HEK293 (cell line): Measurements from ENCODE around the gene MIA3.

Source experiments
- FEZF1 ChIP-seq: fragments of 450-650 bp; formaldehyde crosslinking; IDR thresholded peaks from 2 replicates; pipeline ENCODE4 v1.5.1; 2016; ENCODE audit warnings: missing biosample characterization, missing genetic modification characterization
- PATZ1 ChIP-seq: fragments of 450-650 bp; formaldehyde crosslinking; IDR thresholded peaks from 2 replicates; pipeline ENCODE4 v1.5.1; 2016; ENCODE audit warnings: missing biosample characterization, missing genetic modification characterization
- TCF7L2 ChIP-seq: IDR thresholded peaks from 2 replicates; pipeline ENCODE4 v1.6.1; 2011; ENCODE audit warnings: low read depth, mild to moderate bottlenecking, inconsistent platforms, low read length, moderate library complexity, borderline replicate concordance
- ZBTB1 ChIP-seq: fragments of 450-650 bp; formaldehyde crosslinking; IDR thresholded peaks from 2 replicates; pipeline ENCODE4 v1.5.1; 2016; ENCODE audit warnings: missing biosample characterization, missing genetic modification characterization
- ZFP69B ChIP-seq: fragments of 450-650 bp; formaldehyde crosslinking; IDR thresholded peaks from 2 replicates; pipeline ENCODE4 v1.5.1; 2016; ENCODE audit warnings: missing biosample characterization, missing genetic modification characterization
- ZIC2 ChIP-seq: fragments of 450-650 bp; formaldehyde crosslinking; IDR thresholded peaks from 2 replicates; pipeline ENCODE4 v1.5.1; 2016; ENCODE audit warnings: missing biosample characterization, missing genetic modification characterization
- ZNF169 ChIP-seq: fragments of 450-650 bp; formaldehyde crosslinking; IDR thresholded peaks from 2 replicates; pipeline ENCODE4 v1.5.1; 2016; ENCODE audit warnings: missing biosample characterization, missing genetic modification characterization
- ZNF248 ChIP-seq: fragments of 450-650 bp; formaldehyde crosslinking; IDR thresholded peaks from 2 replicates; pipeline ENCODE4 v1.5.1; 2017; ENCODE audit warnings: missing biosample characterization, missing genetic modification characterization
- ZNF266 ChIP-seq: fragments of 450-650 bp; formaldehyde crosslinking; IDR thresholded peaks from 2 replicates; pipeline ENCODE4 v1.5.1; 2016; ENCODE audit warnings: missing biosample characterization, missing genetic modification characterization, low read depth
- ZNF280C ChIP-seq: fragments of 450-650 bp; formaldehyde crosslinking; IDR thresholded peaks from 2 replicates; pipeline ENCODE4 v1.5.1; 2016; ENCODE audit warnings: missing biosample characterization, missing genetic modification characterization
- ZNF302 ChIP-seq: fragments of 450-650 bp; formaldehyde crosslinking; IDR thresholded peaks from 2 replicates; pipeline ENCODE4 v1.5.1; 2016; ENCODE audit warnings: missing biosample characterization, missing genetic modification characterization, low read depth
- ZNF433 ChIP-seq: fragments of 450-650 bp; formaldehyde crosslinking; IDR thresholded peaks from 2 replicates; pipeline ENCODE4 v1.5.1; 2016; ENCODE audit warnings: missing biosample characterization, missing genetic modification characterization, low read depth
- ZNF501 ChIP-seq: fragments of 450-650 bp; formaldehyde crosslinking; IDR thresholded peaks from 2 replicates; pipeline ENCODE4 v1.5.1; 2016; ENCODE audit warnings: missing biosample characterization, missing genetic modification characterization
- ZNF561 ChIP-seq: fragments of 450-650 bp; IDR thresholded peaks from 2 replicates; pipeline ENCODE4 v1.5.1; 2018; ENCODE audit warnings: missing biosample characterization, missing genetic modification characterization, borderline replicate concordance
- ZNF610 ChIP-seq: fragments of 450-650 bp; formaldehyde crosslinking; IDR thresholded peaks from 2 replicates; pipeline ENCODE4 v1.5.1; 2016; ENCODE audit warnings: missing biosample characterization, missing genetic modification characterization, borderline replicate concordance
- ZNF621 ChIP-seq: fragments of 450-650 bp; formaldehyde crosslinking; IDR thresholded peaks from 2 replicates; pipeline ENCODE4 v1.5.1; 2017; ENCODE audit warnings: missing biosample characterization, missing genetic modification characterization
- ZNF670 ChIP-seq: fragments of 450-650 bp; formaldehyde crosslinking; IDR thresholded peaks from 2 replicates; pipeline ENCODE4 v1.5.1; 2016; ENCODE audit warnings: missing biosample characterization, missing genetic modification characterization, low read depth
- ZNF785 ChIP-seq: fragments of 450-650 bp; formaldehyde crosslinking; IDR thresholded peaks from 2 replicates; pipeline ENCODE4 v1.5.1; 2016; ENCODE audit warnings: missing biosample characterization, missing genetic modification characterization
- ZNF830 ChIP-seq: fragments of 450-650 bp; IDR thresholded peaks from 2 replicates; pipeline ENCODE4 v1.5.0; 2018; ENCODE audit warnings: missing biosample characterization, missing genetic modification characterization, low read depth, mild to moderate bottlenecking, moderate library complexity
- ZSCAN5A ChIP-seq: fragments of 450-650 bp; formaldehyde crosslinking; IDR thresholded peaks from 2 replicates; pipeline ENCODE4 v1.5.1; 2016; ENCODE audit warnings: missing biosample characterization, missing genetic modification characterization
- TF ChIP-seq, protein P1 (sequence below): fragments of 450-650 bp; formaldehyde crosslinking; IDR thresholded peaks from 2 replicates; pipeline ENCODE4 v1.5.1; 2017; ENCODE audit warnings: missing biosample characterization, missing genetic modification characterization
- TF ChIP-seq, protein P2 (sequence below): fragments of 450-650 bp; formaldehyde crosslinking; IDR thresholded peaks from 2 replicates; pipeline ENCODE4 v1.5.1; 2017; ENCODE audit warnings: missing biosample characterization, missing genetic modification characterization
- TF ChIP-seq, protein P3 (sequence below): fragments of 450-650 bp; formaldehyde crosslinking; IDR thresholded peaks from 2 replicates; pipeline ENCODE4 v1.5.1; 2017; ENCODE audit warnings: missing biosample characterization, missing genetic modification characterization
- TF ChIP-seq, protein P4 (sequence below): fragments of 450-650 bp; formaldehyde crosslinking; IDR thresholded peaks from 2 replicates; pipeline ENCODE4; 2016; ENCODE audit warnings: missing biosample characterization, missing genetic modification characterization
- TF ChIP-seq, protein P5 (sequence below): fragments of 450-650 bp; formaldehyde crosslinking; IDR thresholded peaks from 2 replicates; pipeline ENCODE4 v1.5.1; 2016; ENCODE audit warnings: missing biosample characterization, missing genetic modification characterization

The MIA3 gene

GRCh38 chr1:222643938-222644635 lies 26.2 kb downstream of the MIA3 start (continued):
- TF ChIP-seq ZNF266 (tag by site-specific recombination) (no peak), ZNF610 (tag by site-specific recombination) (peak; percentile 76; the same call in 1 of the 2 replicates), ZNF501 (tag by site-specific recombination) (peak; percentile 73; the same call in 1 of the 2 replicates), ZIC2 (no peak), ZSCAN5A (tag by site-specific recombination) (no peak), ZNF248 (tag by site-specific recombination) (no peak), PATZ1 (tag by site-specific recombination) (no peak; the same call in 1 of the 2 replicates), ZNF302 (tag by site-specific recombination) (no peak), ZNF670 (tag by site-specific recombination) (no peak), ZNF433 (tag by site-specific recombination) (no peak), TCF7L2 (peak; percentile 97), ZBTB1 (no peak), ZNF561 (tag by site-specific recombination) (no peak), ZFP69B (tag by site-specific recombination) (0 out of 2 replicates have a peak, but pooled peaks have one; percentile 40), ZNF280C (no peak), ZNF785 (tag by site-specific recombination) (no peak), ZNF621 (tag by site-specific recombination) (no peak), ZNF169 (no peak), FEZF1 (0 out of 2 replicates have a peak, but pooled peaks have one; percentile 23), ZNF830 (no peak)
- TF ChIP-seq, protein P1, sequence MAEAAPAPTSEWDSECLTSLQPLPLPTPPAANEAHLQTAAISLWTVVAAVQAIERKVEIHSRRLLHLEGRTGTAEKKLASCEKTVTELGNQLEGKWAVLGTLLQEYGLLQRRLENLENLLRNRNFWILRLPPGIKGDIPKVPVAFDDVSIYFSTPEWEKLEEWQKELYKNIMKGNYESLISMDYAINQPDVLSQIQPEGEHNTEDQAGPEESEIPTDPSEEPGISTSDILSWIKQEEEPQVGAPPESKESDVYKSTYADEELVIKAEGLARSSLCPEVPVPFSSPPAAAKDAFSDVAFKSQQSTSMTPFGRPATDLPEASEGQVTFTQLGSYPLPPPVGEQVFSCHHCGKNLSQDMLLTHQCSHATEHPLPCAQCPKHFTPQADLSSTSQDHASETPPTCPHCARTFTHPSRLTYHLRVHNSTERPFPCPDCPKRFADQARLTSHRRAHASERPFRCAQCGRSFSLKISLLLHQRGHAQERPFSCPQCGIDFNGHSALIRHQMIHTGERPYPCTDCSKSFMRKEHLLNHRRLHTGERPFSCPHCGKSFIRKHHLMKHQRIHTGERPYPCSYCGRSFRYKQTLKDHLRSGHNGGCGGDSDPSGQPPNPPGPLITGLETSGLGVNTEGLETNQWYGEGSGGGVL (tag by site-specific recombination) = no peak
- TF ChIP-seq, protein P2, sequence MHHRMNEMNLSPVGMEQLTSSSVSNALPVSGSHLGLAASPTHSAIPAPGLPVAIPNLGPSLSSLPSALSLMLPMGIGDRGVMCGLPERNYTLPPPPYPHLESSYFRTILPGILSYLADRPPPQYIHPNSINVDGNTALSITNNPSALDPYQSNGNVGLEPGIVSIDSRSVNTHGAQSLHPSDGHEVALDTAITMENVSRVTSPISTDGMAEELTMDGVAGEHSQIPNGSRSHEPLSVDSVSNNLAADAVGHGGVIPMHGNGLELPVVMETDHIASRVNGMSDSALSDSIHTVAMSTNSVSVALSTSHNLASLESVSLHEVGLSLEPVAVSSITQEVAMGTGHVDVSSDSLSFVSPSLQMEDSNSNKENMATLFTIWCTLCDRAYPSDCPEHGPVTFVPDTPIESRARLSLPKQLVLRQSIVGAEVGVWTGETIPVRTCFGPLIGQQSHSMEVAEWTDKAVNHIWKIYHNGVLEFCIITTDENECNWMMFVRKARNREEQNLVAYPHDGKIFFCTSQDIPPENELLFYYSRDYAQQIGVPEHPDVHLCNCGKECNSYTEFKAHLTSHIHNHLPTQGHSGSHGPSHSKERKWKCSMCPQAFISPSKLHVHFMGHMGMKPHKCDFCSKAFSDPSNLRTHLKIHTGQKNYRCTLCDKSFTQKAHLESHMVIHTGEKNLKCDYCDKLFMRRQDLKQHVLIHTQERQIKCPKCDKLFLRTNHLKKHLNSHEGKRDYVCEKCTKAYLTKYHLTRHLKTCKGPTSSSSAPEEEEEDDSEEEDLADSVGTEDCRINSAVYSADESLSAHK (tag by site-specific recombination) = no peak
- TF ChIP-seq, protein P3, sequence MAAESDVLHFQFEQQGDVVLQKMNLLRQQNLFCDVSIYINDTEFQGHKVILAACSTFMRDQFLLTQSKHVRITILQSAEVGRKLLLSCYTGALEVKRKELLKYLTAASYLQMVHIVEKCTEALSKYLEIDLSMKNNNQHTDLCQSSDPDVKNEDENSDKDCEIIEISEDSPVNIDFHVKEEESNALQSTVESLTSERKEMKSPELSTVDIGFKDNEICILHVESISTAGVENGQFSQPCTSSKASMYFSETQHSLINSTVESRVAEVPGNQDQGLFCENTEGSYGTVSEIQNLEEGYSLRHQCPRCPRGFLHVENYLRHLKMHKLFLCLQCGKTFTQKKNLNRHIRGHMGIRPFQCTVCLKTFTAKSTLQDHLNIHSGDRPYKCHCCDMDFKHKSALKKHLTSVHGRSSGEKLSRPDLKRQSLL (tag by site-specific recombination) = peak; percentile 87
- TF ChIP-seq, protein P4, sequence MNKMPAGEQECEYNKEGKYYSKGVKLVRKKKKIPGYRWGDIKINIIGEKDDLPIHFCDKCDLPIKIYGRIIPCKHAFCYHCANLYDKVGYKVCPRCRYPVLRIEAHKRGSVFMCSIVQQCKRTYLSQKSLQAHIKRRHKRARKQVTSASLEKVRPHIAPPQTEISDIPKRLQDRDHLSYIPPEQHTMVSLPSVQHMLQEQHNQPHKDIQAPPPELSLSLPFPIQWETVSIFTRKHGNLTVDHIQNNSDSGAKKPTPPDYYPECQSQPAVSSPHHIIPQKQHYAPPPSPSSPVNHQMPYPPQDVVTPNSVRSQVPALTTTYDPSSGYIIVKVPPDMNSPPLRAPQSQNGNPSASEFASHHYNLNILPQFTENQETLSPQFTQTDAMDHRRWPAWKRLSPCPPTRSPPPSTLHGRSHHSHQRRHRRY (tag by site-specific recombination) = no peak
- TF ChIP-seq, protein P5, sequence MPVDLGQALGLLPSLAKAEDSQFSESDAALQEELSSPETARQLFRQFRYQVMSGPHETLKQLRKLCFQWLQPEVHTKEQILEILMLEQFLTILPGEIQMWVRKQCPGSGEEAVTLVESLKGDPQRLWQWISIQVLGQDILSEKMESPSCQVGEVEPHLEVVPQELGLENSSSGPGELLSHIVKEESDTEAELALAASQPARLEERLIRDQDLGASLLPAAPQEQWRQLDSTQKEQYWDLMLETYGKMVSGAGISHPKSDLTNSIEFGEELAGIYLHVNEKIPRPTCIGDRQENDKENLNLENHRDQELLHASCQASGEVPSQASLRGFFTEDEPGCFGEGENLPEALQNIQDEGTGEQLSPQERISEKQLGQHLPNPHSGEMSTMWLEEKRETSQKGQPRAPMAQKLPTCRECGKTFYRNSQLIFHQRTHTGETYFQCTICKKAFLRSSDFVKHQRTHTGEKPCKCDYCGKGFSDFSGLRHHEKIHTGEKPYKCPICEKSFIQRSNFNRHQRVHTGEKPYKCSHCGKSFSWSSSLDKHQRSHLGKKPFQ (tag by site-specific recombination) = no peak
